ENCODE results near the gene GAPDH.
A peak's percentile ranks its signal among the peaks of the same experiment; 100 is the strongest.

Gene GAPDH

GRCh38 chr12:6553051-6553868 lies 18.9 kb downstream of the GAPDH start (continued):
- TF ChIP-seq, protein P1, sequence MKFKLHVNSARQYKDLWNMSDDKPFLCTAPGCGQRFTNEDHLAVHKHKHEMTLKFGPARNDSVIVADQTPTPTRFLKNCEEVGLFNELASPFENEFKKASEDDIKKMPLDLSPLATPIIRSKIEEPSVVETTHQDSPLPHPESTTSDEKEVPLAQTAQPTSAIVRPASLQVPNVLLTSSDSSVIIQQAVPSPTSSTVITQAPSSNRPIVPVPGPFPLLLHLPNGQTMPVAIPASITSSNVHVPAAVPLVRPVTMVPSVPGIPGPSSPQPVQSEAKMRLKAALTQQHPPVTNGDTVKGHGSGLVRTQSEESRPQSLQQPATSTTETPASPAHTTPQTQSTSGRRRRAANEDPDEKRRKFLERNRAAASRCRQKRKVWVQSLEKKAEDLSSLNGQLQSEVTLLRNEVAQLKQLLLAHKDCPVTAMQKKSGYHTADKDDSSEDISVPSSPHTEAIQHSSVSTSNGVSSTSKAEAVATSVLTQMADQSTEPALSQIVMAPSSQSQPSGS (tag by site-specific recombination; IDR thresholded peaks at IDR 0.05; ENCODE audit: low read depth) = no peak
- TF ChIP-seq, protein P2, sequence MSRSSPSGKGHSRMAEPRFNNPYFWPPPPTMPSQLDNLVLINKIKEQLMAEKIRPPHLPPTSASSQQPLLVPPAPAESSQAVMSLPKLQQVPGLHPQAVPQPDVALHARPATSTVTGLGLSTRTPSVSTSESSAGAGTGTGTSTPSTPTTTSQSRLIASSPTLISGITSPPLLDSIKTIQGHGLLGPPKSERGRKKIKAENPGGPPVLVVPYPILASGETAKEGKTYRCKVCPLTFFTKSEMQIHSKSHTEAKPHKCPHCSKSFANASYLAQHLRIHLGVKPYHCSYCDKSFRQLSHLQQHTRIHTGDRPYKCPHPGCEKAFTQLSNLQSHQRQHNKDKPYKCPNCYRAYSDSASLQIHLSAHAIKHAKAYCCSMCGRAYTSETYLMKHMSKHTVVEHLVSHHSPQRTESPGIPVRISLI (tag by site-specific recombination; IDR thresholded peaks at IDR 0.05) = peak; percentile 69; the same call in 1 of the 2 replicates
- TF ChIP-seq SCRT2 (tag by site-specific recombination; IDR thresholded peaks at IDR 0.05) (peak; percentile 39), ZNF354C (tag by site-specific recombination; IDR thresholded peaks at IDR 0.05; ENCODE audit: borderline replicate concordance, low read depth) (no peak), MEIS1 (CRISPR knock-in tag; IDR thresholded peaks at IDR 0.05; ENCODE audit: borderline replicate concordance) (no peak), ZNF24 (tag by site-specific recombination; IDR thresholded peaks at IDR 0.05) (peak; percentile 86; the same call in 1 of the 2 replicates), ZNF366 (tag by site-specific recombination; conservative IDR thresholded peaks at IDR 0.05) (peak; percentile 41; the same call in 1 of the 2 replicates), ZXDB (tag by site-specific recombination; IDR thresholded peaks at IDR 0.05) (peak; percentile 42; the same call in 1 of the 2 replicates), GFI1B (tag by site-specific recombination; IDR thresholded peaks at IDR 0.05) (no peak), ZNF335 (tag by site-specific recombination; conservative IDR thresholded peaks at IDR 0.05) (no peak), GLIS1 (tag by site-specific recombination; IDR thresholded peaks at IDR 0.05) (peak; percentile 42), PBX3 (CRISPR knock-in tag; IDR thresholded peaks at IDR 0.05) (no peak), ZNF747 (tag by site-specific recombination; IDR thresholded peaks at IDR 0.05) (no peak), SP7 (tag by site-specific recombination; IDR thresholded peaks at IDR 0.05) (no peak)

GRCh38 chr12:6554168-6555017 lies 20.1 kb downstream of the GAPDH start:
- H3K4me1 ChIP-seq (ENCODE audit: control insufficient read depth, insufficient read depth, low read length) = peaks cover 18% of the 10 kb centered on the region
- peak overlapping the region; percentile 80 for H3K27ac ChIP-seq (ENCODE audit: extremely low read depth, low read depth, low read length)
- peak overlapping the region; percentile 88 for H3K4me3 ChIP-seq (ENCODE audit: low read depth, low read length)
- H3K9me3 ChIP-seq (ENCODE audit: control insufficient read depth, insufficient read depth, low read depth, low read length) = no peaks in the 10 kb centered on the region
- ChIA-PET POLR2A (interaction anchor here (0.6 to 5.7 kb wide), 11 partner anchors 13 to 298 kb away, joined by 3 to 90 read pairs (median 4); partner anchors contain the start of genes GAPDH, MRPL51, NOP2 and PTMS), CTCF (interaction anchor here (0.7 to 4.5 kb wide), 8 partner anchors 10 to 270 kb away, joined by 3 to 51 read pairs (median 7); partner anchors contain the start of gene NOP2)
- peaks cover 24 to 60% of the 10 kb centered on the region in 2 experiments for H3K36me3 ChIP-seq (ENCODE audit: control insufficient read depth in 2 of 2, insufficient read depth in 1 of 2, low read length in 2 of 2)
- TF ChIP-seq INSM2 (tag by site-specific recombination; IDR thresholded peaks at IDR 0.05) (no peak), ZBTB11 (tag by site-specific recombination; conservative IDR thresholded peaks at IDR 0.05; ENCODE audit: low read depth) (no peak), ZNF692 (tag by site-specific recombination; IDR thresholded peaks at IDR 0.05) (peak; percentile 93), ZBTB21 (tag by site-specific recombination; IDR thresholded peaks at IDR 0.05) (no peak), REPIN1 (tag by site-specific recombination; IDR thresholded peaks at IDR 0.05; ENCODE audit: low read depth) (no peak), ZNF404 (tag by site-specific recombination; IDR thresholded peaks at IDR 0.05) (no peak), ZNF175 (tag by site-specific recombination; IDR thresholded peaks at IDR 0.05) (no peak)
